ENCODE data around the gene HCRTR1. TPM values are rescaled to one million over a fixed set of nuclear protein-coding genes. Genes with fewer than 3 reads are reported as not detected.
A peak's percentile ranks its signal among the peaks of the same experiment; 100 is the strongest.

HCRTR1 gene
- total and polyA plus RNA-seq, 8 donors: 0.14 to 0.52 (median 0.19) TPM; not detected in 5

GRCh38 chr1:31667065-31667785 lies 49.7 kb downstream of the HCRTR1 start:
- Histone ChIP-seq H3K4me3 (no peak overlapping the region), H3K36me3 (no peaks in the 10 kb centered on the region), H3K27ac (peak overlapping the region in 1 of 4 donors; percentile 44), H3K9me3 (no peaks in the 10 kb centered on the region), H3K27me3 (no peaks in the 10 kb centered on the region), H3K4me1 (peaks cover 0 to 8% (median 6%) of the 10 kb centered on the region in 3 donors)
- intact Hi-C loops (cut with DNase I): no loop called here
- FAIRE-seq (no peak), DNase-seq (no peak), ATAC-seq (no peak)
- 70 to 83% methylated on average over 19 of the region's 19 CpGs for WGBS, 2 donors
- no peak for TF ChIP-seq CTCF (IDR thresholded peaks at IDR 0.05)

GRCh38 chr1:31668303-31668883 lies 50.9 kb downstream of the HCRTR1 start:
- H3K27ac ChIP-seq: no peak overlapping the region
- H3K27me3 ChIP-seq: no peaks in the 10 kb centered on the region
- TF ChIP-seq CTCF (IDR thresholded peaks at IDR 0.05): no peak
- H3K9me3 ChIP-seq: no peaks in the 10 kb centered on the region
- FAIRE-seq (no peak), ATAC-seq (no peak), DNase-seq (peak in 1 of 6 donors; percentile 43)
- intact Hi-C loops (cut with DNase I): no loop called here
- WGBS, 2 donors: 54 to 77% methylated on average over 9 to 11 of the region's 11 CpGs
- H3K4me3 ChIP-seq: no peak overlapping the region
- H3K4me1 ChIP-seq: peaks cover 0 to 8% (median 6%) of the 10 kb centered on the region in 3 donors
- no peaks in the 10 kb centered on the region for H3K36me3 ChIP-seq

- WGBS, 2 donors: 21 to 31% methylated on average over 7 of the region's 7 CpGs
- ATAC-seq (no peak), FAIRE-seq (no peak), DNase-seq (no peak)
- H3K27me3 ChIP-seq: no peaks in the 10 kb centered on the region
- peak overlapping the region in 2 of 4 donors; percentile 10 to 14 for H3K4me3 ChIP-seq
- no peak for TF ChIP-seq CTCF (IDR thresholded peaks at IDR 0.05)
- no peaks in the 10 kb centered on the region for H3K36me3 ChIP-seq
- no peaks in the 10 kb centered on the region for H3K9me3 ChIP-seq
- H3K4me1 ChIP-seq: peaks cover 0 to 8% (median 6%) of the 10 kb centered on the region in 3 donors
- H3K27ac ChIP-seq: peak overlapping the region in 3 of 4 donors; percentile 2 to 77 (median 47)
- intact Hi-C loops (cut with DNase I): no loop called here
Measured at GRCh38 chr1:31669433-31669785, 51.9 kb downstream of the HCRTR1 start.

- DNase-seq (peak; percentile 81 to 97 (median 92)), FAIRE-seq (no peak), ATAC-seq (peak; percentile 79 to 87 (median 80))
- 4% methylated on average over 30 of the region's 30 CpGs for WGBS, 2 donors
- no peaks in the 10 kb centered on the region for H3K9me3 ChIP-seq
- peaks cover 0 to 8% (median 6%) of the 10 kb centered on the region in 3 donors for H3K4me1 ChIP-seq
- no peaks in the 10 kb centered on the region for H3K36me3 ChIP-seq
- no peaks in the 10 kb centered on the region for H3K27me3 ChIP-seq
- peak overlapping the region; percentile 2 to 77 (median 25) for H3K27ac ChIP-seq
- peak overlapping the region in 2 of 4 donors; percentile 10 to 14 for H3K4me3 ChIP-seq
- no peak for TF ChIP-seq CTCF (IDR thresholded peaks at IDR 0.05)
- intact Hi-C loops (cut with DNase I): no loop called here
Measured at GRCh38 chr1:31669786-31670592, 52.5 kb downstream of the HCRTR1 start.

Measured in pancreas (tissue), 10 donors.